CD4-positive, alpha-beta T cell treated with Interleukin-6 for 4 hours (primary cell): ENCODE data around the gene TMEM129.
"Not testable (repeated sequence)": the region's sequence is repeated elsewhere in the genome, so short reads cannot be mapped to it uniquely, and the experiment has no call there.

Source experiments
- DNase-seq: peaks from one replicate; pipeline ENCODE4 v3.0.0-alpha.2; 2020; ENCODE audit warnings: mixed read lengths

TMEM129 gene

GRCh38 chr4:1717129-1718094 lies 3.7 kb downstream of the TMEM129 start:
- no peak for DNase-seq

GRCh38 chr4:1716065-1716945 lies 4.8 kb downstream of the TMEM129 start:
- DNase-seq: no peak

GRCh38 chr4:1715002-1715758 lies 5.9 kb downstream of the TMEM129 start:
- no peak for DNase-seq

DNA sequence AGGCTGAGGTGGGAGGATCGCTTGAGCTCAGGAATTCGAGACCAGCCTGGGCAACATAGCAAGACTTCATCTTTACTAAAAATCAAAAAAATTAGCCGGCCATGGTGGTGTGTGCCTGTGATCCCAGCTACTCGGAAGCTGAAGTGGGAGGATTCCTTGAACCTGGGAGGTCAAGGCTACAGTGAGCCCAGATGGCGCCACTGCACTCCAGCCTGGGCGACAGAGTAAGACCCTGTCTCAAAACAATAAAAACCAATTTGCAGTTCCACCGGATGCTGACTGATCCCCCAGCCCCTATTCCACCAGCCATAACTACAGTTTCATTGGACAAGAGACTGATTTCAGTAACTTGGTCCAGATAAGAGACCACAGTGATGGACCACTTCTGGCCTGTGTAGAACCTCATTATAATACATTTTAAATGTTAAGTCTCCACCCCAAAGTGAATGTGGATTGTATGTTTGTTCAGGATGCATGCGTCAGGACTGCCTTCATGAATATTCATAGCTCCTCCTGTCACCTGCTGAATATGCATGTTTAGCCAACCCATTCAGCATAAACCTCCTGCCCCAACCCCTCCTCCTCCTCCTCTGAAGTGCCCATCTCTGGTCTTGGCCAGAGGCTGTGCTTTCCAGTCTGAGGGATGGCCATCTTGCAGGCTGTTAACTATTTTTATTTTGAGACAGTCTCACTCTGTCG lies 6.7 kb downstream of the TMEM129 start:
- DNase-seq: no peak

DNA sequence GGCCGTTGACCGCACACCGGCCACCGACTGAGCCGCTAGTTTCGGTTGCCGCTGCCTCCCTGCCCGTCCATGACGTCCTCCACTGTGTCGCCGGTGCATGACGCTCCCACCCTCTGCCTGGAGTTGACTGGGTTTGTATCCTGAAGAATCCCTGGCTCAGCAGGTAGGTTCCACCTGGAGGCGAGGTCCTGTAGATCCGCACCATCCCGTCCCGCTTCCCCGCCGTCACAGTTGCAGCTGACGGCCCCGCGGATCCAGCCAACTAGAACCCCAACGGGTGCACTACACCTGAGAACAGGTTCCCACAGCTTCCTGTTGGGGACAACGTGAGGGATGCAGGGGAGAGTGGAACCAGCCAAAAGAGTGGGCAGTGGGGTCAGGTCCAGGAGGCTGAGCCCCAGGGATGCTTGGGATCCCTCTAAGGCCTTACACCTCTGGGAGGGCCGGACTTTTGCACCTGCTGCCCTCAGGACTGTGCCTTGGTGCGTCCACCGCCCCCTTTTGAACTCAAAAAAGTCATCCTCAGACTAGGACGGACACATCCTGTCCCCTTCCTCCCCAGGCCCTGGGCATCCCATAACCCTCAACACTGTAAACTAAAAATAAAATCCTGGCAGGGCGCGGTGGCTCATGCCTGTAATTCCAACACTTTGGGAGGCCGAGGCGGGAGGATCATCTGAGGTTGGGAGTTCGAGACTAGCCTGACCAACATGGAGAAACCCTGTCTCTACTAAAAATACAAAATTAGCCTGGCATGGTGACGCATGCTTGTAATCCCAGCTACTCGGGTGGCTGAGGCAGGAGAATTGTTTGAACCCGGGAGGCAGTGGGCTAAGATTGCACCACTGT lies 7.9 kb downstream of the TMEM129 start:
- no peak for DNase-seq

DNA sequence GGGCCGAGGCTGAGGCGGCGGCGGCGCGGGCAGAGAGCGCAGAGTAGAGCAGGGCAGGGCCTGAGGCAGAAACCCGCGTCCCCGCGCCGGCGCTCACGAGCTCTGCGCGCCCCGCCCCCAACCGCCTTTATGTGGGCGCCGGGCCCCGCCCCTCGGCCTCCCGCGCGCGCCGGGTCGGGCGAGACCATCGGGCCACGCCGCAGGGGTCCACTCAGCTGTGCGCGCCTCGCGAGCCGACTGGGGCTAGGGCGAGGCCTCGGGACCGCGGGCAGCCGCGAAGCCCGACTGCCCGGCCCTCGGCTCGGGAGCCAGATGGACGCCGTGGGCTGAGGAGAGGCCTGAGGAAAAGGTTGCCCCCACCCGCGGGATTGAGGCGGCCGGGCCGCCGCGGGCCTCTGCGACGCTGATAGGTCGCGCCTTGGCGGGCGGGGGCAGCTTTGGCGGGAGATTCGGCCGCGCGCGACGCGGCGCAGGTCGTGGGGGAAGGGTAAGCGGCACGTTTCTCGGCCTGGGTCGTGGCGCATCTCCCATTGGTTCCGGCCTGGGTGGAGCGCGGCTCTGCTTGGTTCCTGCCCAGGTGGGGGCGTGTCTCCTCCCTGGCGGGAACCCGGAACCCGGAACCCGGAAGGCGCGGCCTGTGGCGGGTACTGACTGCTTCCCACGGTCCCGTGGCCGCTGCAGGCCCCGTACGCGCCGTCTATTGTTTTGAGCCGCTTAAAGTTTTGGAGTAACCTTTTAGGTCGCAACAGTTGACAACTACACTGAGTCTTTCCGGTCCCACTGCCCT lies 8.7 kb downstream of the TMEM129 start, which contains the start of gene SLBP:
TSS of gene SLBP (minus strand) at position 104 of the 787 bp plus-strand sequence. CDS start 131 bp downstream, outside the sequence.
- DNase-seq: peak; percentile 99

DNA sequence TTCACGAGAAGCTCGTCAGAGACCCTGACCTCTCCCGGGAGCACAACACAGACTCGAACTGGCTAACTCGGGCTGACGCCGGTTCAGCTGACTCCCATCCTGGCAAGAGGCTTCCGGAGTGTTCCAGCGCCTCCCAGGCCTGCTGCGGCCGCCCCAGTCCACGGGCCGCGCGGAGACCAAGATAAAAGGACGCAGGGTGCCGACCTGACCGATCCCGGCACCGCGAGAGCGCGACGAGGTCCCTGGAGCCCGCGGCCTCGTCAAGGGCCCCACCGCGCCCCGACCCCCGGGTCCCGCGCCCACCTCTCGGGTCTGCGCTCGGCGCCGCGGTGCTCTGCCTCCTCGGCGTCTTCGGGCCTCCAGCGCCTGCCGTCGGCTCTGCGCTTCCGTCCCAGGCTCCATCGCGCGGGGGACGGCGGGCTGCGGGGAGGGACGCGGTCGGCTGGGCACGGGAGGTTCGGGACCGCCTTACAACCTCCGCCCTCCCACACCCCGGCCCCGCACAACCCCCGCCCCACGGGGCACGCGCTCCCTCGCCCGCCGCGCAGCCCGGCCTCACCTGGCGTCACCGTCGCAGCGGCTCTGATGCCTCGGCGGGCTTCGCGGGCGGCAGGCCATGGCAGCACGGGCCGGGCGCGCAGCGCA lies 9.4 kb downstream of the TMEM129 start:
- peak; percentile 45 for DNase-seq

DNA sequence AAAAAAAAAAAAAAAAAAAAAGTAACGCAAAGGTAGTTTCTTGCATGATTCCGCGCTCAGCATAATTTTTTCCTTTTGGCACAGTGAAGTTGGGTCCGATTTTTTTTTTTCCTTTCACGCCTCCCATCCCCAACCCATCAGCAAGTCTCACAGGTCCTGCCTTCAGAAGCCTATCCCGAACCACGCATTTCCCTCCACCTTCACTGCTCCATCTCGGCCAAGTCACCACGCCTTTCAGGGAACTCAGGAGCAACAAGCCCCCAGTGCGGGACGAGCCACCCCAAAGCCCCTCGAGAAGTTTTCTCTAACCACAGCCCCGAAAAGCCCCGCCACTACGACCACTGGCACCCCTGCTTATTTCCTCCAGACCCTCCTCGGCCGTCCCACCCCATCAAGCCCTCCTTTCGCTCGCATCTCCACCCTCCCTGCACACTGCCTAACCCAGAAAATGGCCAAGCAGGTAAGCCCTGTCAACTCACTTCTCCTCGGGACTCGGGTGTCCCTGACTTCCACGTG lies 10.0 kb downstream of the TMEM129 start:
- DNase-seq: no peak

DNA sequence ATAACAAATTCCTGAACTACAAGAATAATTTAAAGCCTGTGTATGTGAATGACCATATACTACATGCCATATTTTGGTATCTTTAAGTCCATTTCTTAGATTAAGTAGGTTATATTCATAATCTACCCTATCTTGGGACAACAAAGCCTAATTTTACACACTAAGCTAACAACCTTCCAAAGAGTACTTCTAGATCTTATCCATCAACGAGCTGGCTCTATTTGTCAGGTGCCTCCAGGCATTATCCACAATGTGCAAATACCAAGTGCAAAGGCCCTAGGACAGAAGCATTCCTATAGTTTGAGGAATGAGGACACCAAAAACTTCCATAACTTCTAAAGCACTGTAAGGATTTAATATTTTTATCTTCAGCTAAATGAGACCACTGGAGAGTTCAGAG lies 12.5 kb downstream of the TMEM129 start:
- no peak for DNase-seq

DNA sequence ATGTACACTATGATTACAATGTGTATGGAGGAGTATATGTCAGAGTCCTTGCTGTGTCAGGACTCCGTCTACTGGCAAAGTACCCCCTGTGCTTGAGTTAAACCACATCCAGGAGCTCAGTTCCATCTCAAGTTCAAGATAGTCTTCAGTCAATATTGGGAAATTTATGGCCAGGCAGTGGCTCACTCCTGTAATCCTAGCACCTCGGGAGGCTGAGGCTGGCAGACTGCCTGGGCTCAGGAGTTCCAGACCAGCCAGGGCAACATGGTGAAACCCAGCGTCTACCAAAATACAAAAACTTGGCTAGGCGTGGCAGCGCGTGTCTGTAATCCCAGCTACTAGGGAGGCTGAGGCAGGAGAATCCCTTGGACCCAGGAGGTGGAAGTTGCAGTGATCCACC lies 14.8 kb downstream of the TMEM129 start:
- no peak for DNase-seq

DNA sequence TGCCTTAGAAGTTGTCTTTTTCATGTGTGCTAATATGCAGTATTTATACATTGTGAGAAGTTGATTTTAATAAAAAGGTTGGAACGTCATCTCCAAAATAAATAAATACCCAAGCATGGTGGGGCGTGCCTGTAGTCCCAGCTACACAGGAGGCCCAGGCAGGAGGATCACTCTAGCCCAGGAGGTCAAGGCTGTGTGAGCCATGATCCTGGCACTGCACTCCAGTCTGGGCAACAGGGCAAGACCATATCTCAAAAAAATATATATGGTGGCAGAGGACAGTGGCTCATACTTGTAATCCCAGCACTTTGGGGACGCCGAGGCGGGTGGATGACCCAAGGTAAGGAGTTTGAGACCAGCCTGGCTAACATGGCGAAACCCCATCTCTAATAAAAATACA lies 15.4 kb downstream of the TMEM129 start:
- no peak for DNase-seq

GRCh38 chr4:1703867-1704266 lies 17.3 kb downstream of the TMEM129 start:
- DNase-seq: no peak

DNA sequence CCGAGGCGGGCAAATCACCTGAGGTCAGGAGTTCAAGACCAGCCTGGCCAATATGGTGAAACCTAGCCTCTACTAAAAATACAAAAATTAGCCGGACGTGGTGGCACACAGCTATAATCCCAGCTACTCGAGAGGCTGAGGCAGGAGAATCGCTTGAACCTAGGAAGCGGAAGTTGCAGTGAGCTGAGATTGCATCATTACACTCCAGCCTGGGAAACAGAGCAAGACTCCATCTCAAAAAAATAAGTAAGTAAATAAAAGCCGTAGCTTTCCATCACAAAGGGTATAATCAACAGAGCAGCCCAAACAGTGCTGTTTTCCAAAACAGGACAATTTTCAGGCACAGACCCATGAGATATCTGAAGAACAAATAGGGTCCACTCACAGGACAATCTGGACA lies 19.5 kb downstream of the TMEM129 start:
- DNase-seq: not testable (repeated sequence)

GRCh38 chr4:1695913-1696312 lies 25.2 kb downstream of the TMEM129 start:
- DNase-seq: no peak

DNA sequence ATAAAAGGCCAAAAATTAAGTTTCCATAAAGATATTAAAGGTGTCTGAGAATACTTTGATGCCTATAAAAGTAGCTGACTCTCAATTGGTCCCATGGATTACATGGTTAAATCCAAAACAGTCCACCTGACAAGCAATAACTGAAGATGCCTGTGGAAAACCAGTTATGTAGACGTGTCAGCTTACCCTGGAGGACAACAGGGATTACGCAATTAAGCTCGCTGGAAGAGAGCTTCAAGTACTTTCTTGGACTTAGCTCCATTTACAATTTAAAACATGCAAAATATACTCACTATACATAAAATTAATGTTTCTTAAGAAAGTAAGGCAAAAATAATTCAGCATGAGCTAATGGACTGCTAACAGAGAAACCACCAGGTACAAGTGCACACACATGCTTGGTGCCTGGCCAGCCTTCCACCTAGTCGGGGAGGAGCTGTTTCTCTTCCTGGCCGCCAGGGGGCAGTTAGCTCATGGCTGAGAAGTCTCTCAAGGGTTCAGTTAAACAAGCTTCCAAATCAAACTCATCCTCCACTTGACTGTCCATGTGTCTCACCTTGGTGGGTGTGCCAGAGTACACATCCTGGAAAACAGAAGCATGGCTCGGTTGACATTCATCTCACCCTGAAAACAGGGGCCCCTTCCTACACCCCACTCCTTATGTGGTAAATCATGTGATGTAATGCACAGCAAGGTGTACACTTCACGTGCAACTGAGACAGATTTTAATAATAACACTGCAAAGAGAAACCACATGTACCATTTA lies 27.8 kb downstream of the TMEM129 start:
- DNase-seq: peak; percentile 87

DNA sequence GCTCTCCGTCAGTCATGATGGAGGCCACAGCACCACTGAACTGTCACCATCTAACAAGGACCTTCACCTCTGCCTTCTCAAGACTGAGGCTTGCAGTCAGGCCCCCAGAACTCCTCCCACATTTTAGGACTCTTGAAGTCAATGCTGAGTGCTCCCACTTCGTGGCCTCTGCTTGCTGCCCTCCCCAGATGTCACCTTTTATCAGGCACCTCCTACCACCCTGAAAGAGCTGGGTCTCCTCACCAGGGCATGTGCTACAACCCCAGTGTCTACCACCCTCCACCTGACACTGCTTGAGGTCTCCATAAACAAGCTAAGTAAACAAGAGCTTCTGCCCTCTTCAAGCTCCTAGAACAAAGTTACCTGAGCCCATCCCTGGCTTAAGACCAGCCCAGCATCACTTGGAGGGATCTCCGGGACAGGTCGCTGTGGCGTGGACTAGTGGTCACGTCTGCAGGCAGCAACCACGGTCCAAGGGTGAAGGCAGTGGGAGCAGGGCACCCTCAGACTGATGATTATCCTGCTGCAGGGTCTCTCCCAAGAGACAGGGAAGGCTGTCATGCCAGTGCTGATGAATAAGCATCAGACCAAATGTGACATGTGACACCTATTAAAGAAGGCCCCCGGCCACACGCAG lies 29.3 kb downstream of the TMEM129 start:
- DNase-seq: no peak

DNA sequence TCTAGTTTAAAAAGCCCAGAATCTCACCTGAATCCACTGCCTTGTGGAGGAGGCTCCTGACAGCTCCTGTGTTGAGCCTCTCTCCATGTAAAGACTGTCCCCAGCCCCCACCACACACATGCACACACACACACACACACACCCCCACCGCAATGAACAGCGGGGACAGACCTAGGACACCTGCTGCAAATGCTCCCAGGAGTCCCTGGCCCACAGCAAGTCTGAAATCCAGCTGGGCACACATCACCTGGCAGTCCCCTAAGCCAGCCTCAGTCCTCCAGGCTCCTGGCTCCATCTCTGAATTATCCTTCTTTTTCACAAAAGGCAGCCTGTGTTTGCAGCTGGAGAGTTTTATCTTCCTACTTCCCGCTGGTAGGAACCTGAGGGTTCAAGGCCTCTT lies 30.4 kb downstream of the TMEM129 start:
- DNase-seq: no peak

GRCh38 chr4:1686440-1687036 lies 34.6 kb downstream of the TMEM129 start:
- no peak for DNase-seq
